HepG2 (cell line): Measurements from ENCODE around the gene CPS1. TPM values are rescaled to one million over a fixed set of nuclear protein-coding genes. Genes with fewer than 3 reads are reported as not detected.

Experiments used
- ATF7 ChIP-seq, 2 experiments: fragments of 450-650 bp in 1 of 2; sonication (generic) in 1 of 2; formaldehyde crosslinking in 1 of 2; IDR thresholded peaks; 2 replicates each; pipeline versions ENCODE4 v1.4.0 to v1.6.1; 2016 to 2020; ENCODE audit warnings: antibody characterized with exemption in 1 of 2, mild to moderate bottlenecking in 1 of 2, missing genetic modification reagents in 1 of 2
- FOXO4 ChIP-seq: sonication (generic); formaldehyde crosslinking; conservative IDR thresholded peaks from 2 replicates; pipeline ENCODE4 v1.8.1; 2023; ENCODE audit warnings: missing genetic modification reagents
- HOXA3 ChIP-seq: sonication (generic); formaldehyde crosslinking; IDR thresholded peaks from 2 replicates; pipeline ENCODE4 v1.5.0; 2020; ENCODE audit warnings: missing genetic modification reagents
- KLF12 ChIP-seq: sonication (generic); formaldehyde crosslinking; IDR thresholded peaks from 2 replicates; pipeline ENCODE4 v1.4.0; 2020; ENCODE audit warnings: missing genetic modification reagents, borderline replicate concordance
- KLF16 ChIP-seq, 2 experiments: sonication (generic) in 1 of 2; formaldehyde crosslinking in 1 of 2; IDR thresholded peaks; 2 replicates each; pipeline versions ENCODE4 v1.6.1 to v1.8.0; 2016 to 2023; ENCODE audit warnings: missing genetic modification reagents in 2 of 2, missing compliant biosample characterization in 1 of 2
- MIER3 ChIP-seq: IDR thresholded peaks from 2 replicates; pipeline ENCODE4 v1.6.1; 2016; ENCODE audit warnings: missing compliant biosample characterization, borderline replicate concordance
- MTF2 ChIP-seq: sonication (generic); formaldehyde crosslinking; IDR thresholded peaks from 2 replicates; pipeline ENCODE4 v1.5.0; 2020; ENCODE audit warnings: missing genetic modification reagents, borderline replicate concordance
- RARA ChIP-seq: IDR thresholded peaks from 2 replicates; pipeline ENCODE4 v1.6.1; 2016; ENCODE audit warnings: missing genetic modification reagents, missing compliant biosample characterization
- UBTF ChIP-seq: sonication (generic); formaldehyde crosslinking; IDR thresholded peaks from 2 replicates; pipeline ENCODE4 v1.4.0; 2020; ENCODE audit warnings: mild to moderate bottlenecking, missing genetic modification reagents
- ZFP36L2 ChIP-seq: sonication (generic); formaldehyde crosslinking; IDR thresholded peaks from 2 replicates; pipeline ENCODE4 v1.4.0; 2020; ENCODE audit warnings: missing genetic modification reagents
- ZFP91 ChIP-seq: sonication (generic); formaldehyde crosslinking; IDR thresholded peaks from 2 replicates; pipeline ENCODE4 v1.9.0; 2022; ENCODE audit warnings: missing genetic modification reagents, mild to moderate bottlenecking, borderline replicate concordance
- ZNF260 ChIP-seq: sonication (generic); formaldehyde crosslinking; IDR thresholded peaks from 2 replicates; pipeline ENCODE4 v1.4.0; 2020; ENCODE audit warnings: missing genetic modification reagents, low read depth, mild to moderate bottlenecking, borderline replicate concordance
- ZNF503 ChIP-seq: sonication (generic); formaldehyde crosslinking; IDR thresholded peaks from 2 replicates; pipeline ENCODE4 v1.4.0; 2020; ENCODE audit warnings: missing genetic modification reagents
- polyA plus RNA-seq, 8 experiments: library from polyadenylated mRNA; depleted of rRNA in 3 of 8; stranded (reverse) in 7 of 8; unstranded in 1 of 8; fragments of >200 nt; fragmentation: Illumina TruSeq in 4 of 8; extraction: Trizol in 4 of 8; gene quantifications; 2 replicates each; pipeline versions ENCODE4 v1.2.1 to v1.2.3, GENCODE V29; 2011 to 2016; ENCODE audit warnings: low read depth in 4 of 8, missing spikeins in 1 of 8, mixed read lengths in 1 of 8; ENCODE audit not compliant: insufficient read depth in 1 of 8
- total RNA-seq, 5 experiments: library from RNA; depleted of rRNA; stranded (reverse); fragments of >200 nt; fragmentation: Illumina TruSeq; extraction: Trizol; gene quantifications; 2 replicates each; pipeline ENCODE4 v1.2.3, GENCODE V29; 2016; ENCODE audit warnings: low read depth in 1 of 5

CPS1 gene
- total and polyA plus RNA-seq, 2 of the 13 experiments (the other 11 are each of a cell fraction or from before 2014, with no cell fraction given) = 24.4 to 51.7 TPM

- TF ChIP-seq KLF16 (CRISPR knock-in tag; IDR thresholded peaks at IDR 0.05) (peak in 1 of 2 experiments; percentile 89; a peak in 1 of 4 replicates), ZFP36L2 (CRISPR knock-in tag) (no peak), FOXO4 (CRISPR knock-in tag) (no peak), HOXA3 (CRISPR knock-in tag) (peak; percentile 88), MIER3 (peak; percentile 97; the same call in 1 of the 2 replicates), ATF7 (IDR thresholded peaks at IDR 0.05) (no peak), ATF7 (CRISPR knock-in tag; IDR thresholded peaks at IDR 0.05) (no peak), RARA (CRISPR knock-in tag) (peak; percentile 72), ZFP91 (CRISPR knock-in tag) (no peak), MTF2 (CRISPR knock-in tag) (no peak), UBTF (CRISPR knock-in tag) (0 out of 2 replicates have a peak, but pooled peaks have one; percentile 11), ZNF503 (CRISPR knock-in tag) (peak; percentile 92), ZNF260 (no peak), KLF12 (CRISPR knock-in tag) (no peak)
These were observed 15.0 kb upstream of the CPS1 start (continued) for GRCh38 chr2:210541290-210541902.
